Heart left ventricle (tissue), 13 donors: ENCODE data around the gene FBXL14.

Experiments
- POLR2A ChIP-seq, 2 donors: fragments of 450-650 bp; IDR thresholded peaks; one replicate each; pipeline ENCODE4 v1.6.1; 2017; ENCODE audit warnings: antibody characterized with exemption in 2 of 2, mild to moderate bottlenecking in 2 of 2, moderate library complexity in 2 of 2
- TF ChIP-seq, protein P1 (sequence below), 12 donors: fragments of 200-600 bp; sonication (generic) in 4 of 12; IDR thresholded peaks; one replicate each; pipeline versions ENCODE4 v1.5.0 to v1.8.0; 2018 to 2022; ENCODE audit warnings: antibody characterized with exemption in 12 of 12, mild to moderate bottlenecking in 5 of 12
- donor health status: ischemic (EF 13 %, LVEDD 7.1; RV severe dilation, severe dysfunction).
- donor health status: DM: no; HTN: yes; CAD: no.
- donor health status: DM: no; HTN: no; CAD: no.
- donor health status: ischemic (EF 25% LVEDD 6.9; RV normal size, moderate dysfunction).
- donor health status: ischemic (EF 25% LVEDD 5.7; RV mildly dilated, moderate dysfunction).
- donor health status: ischemic (EF 35%, LVEDD 5.7; RV mildly dilated, moderate dysfunction).
- donor health status: nonischemic (EF 11% LVEDD 7.7; RV severe dilation, severe dysfunction).
- donor health status: DM: yes; HTN: yes; CAD: no.
- donor health status: PGD.
- donor health status: ischemic (EF 29% LVEDD 5.4; RV normal size, mild dysfunction).
- donor health status: nonischemic (EF 23%, LVEDD 6.1; RV moderate dilation, normal function).

DNA sequence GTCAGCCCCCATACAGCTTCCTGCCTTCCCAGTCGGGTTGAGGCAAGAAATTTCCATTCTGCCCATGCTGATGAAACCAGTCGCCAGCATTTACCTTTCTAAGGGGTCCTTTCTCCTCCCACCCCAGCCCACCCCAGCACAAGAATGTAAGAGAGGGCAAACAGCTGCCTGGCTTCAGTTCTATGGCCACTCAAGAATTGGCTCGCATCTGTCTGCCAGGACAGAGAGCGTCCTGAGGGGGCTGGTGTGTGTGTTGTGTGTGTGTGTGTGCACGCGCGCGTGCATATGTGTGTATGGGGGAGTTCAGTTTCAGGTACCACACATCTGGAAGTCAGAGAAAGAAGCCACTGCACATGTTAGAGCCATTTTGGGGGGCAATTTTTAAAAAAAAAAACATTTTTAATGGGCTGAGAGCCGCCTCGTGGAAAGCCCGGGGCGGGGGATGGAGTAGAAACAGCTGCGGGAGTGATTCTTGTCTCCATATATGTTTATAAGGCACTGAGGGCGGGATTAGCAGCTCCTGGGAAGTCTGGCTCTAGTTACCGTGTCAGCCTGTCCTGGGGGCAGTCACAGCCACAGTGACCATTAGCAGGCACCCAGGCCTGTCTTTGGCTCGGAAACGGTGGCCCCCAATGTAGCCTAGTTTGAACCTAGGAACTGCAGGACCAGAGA, 34.4 kb upstream of the FBXL14 start, which contains the start of gene WNT5B:
- TF ChIP-seq POLR2A (IDR thresholded peaks at IDR 0.05), result no peak
- TF ChIP-seq, protein P1, sequence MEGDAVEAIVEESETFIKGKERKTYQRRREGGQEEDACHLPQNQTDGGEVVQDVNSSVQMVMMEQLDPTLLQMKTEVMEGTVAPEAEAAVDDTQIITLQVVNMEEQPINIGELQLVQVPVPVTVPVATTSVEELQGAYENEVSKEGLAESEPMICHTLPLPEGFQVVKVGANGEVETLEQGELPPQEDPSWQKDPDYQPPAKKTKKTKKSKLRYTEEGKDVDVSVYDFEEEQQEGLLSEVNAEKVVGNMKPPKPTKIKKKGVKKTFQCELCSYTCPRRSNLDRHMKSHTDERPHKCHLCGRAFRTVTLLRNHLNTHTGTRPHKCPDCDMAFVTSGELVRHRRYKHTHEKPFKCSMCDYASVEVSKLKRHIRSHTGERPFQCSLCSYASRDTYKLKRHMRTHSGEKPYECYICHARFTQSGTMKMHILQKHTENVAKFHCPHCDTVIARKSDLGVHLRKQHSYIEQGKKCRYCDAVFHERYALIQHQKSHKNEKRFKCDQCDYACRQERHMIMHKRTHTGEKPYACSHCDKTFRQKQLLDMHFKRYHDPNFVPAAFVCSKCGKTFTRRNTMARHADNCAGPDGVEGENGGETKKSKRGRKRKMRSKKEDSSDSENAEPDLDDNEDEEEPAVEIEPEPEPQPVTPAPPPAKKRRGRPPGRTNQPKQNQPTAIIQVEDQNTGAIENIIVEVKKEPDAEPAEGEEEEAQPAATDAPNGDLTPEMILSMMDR (IDR thresholded peaks at IDR 0.05), result no peak
